Neural cell (in vitro differentiated cells): Measurements from ENCODE around the gene USP4.

Source experiments
- EP300 ChIP-seq: fragments of 450-650 bp; conservative IDR thresholded peaks from 2 replicates; pipeline ENCODE4 v1.6.1; 2014; ENCODE audit warnings: antibody characterized with exemption, mild to moderate bottlenecking, moderate library complexity; ENCODE audit not compliant: poor library complexity, severe bottlenecking
- EZH2 ChIP-seq: fragments of 200-600, 300-800 bp; shearing (Covaris generic), sonication (generic); IDR thresholded peaks from 2 replicates; pipeline ENCODE4 v1.6.1; 2014; ENCODE audit warnings: antibody characterized with exemption, low read length, borderline replicate concordance, mild to moderate bottlenecking; ENCODE audit not compliant: insufficient read depth, poor library complexity, severe bottlenecking
- POLR2AphosphoS5 ChIP-seq: IDR thresholded peaks from 2 replicates; pipeline ENCODE4 v1.6.1; 2012
- RAD21 ChIP-seq: fragments of 450-650 bp; conservative IDR thresholded peaks from 2 replicates; pipeline ENCODE4 v1.6.1; 2014; ENCODE audit warnings: antibody characterized with exemption, mild to moderate bottlenecking, moderate library complexity
- TAF1 ChIP-seq: IDR thresholded peaks from 2 replicates; pipeline ENCODE4 v1.6.1; 2012; ENCODE audit warnings: low read depth
- TF ChIP-seq, protein P1 (sequence below): fragments of 450-650 bp; IDR thresholded peaks from 2 replicates; pipeline ENCODE4 v1.5.1; 2014; ENCODE audit warnings: antibody characterized with exemption, mild to moderate bottlenecking, moderate library complexity; ENCODE audit not compliant: poor library complexity, severe bottlenecking
- TF ChIP-seq, protein P2 (sequence below): IDR thresholded peaks from 2 replicates; pipeline ENCODE4 v1.6.1; 2012; ENCODE audit warnings: borderline replicate concordance

DNA sequence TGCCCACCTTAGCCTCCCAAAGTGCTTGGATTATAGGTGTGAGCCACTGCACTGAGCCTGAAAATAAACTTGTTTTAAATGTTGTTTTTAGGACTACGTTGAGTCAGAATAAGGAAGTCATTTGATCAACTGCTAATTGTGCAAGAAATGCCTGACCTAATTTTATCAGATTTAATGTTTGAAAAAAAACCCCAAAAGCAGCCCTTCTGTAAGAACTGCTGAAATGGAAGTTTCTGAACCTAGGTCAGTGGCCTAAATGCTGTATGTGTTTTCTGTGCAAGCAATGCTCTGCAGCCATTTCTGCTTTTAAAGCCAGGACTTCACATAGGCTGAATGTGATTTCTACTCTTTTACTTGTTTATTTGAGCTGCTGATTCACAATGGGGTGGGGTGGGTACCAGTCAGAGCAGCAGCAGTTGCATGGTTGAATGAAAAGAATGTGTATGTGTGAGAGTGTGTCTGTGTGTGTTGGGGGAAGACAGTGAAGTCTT, 11.7 kb upstream of the USP4 start:
- TF ChIP-seq, protein P1, sequence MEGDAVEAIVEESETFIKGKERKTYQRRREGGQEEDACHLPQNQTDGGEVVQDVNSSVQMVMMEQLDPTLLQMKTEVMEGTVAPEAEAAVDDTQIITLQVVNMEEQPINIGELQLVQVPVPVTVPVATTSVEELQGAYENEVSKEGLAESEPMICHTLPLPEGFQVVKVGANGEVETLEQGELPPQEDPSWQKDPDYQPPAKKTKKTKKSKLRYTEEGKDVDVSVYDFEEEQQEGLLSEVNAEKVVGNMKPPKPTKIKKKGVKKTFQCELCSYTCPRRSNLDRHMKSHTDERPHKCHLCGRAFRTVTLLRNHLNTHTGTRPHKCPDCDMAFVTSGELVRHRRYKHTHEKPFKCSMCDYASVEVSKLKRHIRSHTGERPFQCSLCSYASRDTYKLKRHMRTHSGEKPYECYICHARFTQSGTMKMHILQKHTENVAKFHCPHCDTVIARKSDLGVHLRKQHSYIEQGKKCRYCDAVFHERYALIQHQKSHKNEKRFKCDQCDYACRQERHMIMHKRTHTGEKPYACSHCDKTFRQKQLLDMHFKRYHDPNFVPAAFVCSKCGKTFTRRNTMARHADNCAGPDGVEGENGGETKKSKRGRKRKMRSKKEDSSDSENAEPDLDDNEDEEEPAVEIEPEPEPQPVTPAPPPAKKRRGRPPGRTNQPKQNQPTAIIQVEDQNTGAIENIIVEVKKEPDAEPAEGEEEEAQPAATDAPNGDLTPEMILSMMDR: no peak
- TF ChIP-seq EZH2 (no peak), EP300 (no peak), TAF1 (no peak), POLR2AphosphoS5 (no peak), RAD21 (no peak)
- TF ChIP-seq, protein P2, sequence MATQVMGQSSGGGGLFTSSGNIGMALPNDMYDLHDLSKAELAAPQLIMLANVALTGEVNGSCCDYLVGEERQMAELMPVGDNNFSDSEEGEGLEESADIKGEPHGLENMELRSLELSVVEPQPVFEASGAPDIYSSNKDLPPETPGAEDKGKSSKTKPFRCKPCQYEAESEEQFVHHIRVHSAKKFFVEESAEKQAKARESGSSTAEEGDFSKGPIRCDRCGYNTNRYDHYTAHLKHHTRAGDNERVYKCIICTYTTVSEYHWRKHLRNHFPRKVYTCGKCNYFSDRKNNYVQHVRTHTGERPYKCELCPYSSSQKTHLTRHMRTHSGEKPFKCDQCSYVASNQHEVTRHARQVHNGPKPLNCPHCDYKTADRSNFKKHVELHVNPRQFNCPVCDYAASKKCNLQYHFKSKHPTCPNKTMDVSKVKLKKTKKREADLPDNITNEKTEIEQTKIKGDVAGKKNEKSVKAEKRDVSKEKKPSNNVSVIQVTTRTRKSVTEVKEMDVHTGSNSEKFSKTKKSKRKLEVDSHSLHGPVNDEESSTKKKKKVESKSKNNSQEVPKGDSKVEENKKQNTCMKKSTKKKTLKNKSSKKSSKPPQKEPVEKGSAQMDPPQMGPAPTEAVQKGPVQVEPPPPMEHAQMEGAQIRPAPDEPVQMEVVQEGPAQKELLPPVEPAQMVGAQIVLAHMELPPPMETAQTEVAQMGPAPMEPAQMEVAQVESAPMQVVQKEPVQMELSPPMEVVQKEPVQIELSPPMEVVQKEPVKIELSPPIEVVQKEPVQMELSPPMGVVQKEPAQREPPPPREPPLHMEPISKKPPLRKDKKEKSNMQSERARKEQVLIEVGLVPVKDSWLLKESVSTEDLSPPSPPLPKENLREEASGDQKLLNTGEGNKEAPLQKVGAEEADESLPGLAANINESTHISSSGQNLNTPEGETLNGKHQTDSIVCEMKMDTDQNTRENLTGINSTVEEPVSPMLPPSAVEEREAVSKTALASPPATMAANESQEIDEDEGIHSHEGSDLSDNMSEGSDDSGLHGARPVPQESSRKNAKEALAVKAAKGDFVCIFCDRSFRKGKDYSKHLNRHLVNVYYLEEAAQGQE: no peak
